GM12878 (cell line): ENCODE results near the gene CYP20A1. TPM values are rescaled to one million over a fixed set of nuclear protein-coding genes. Genes with fewer than 3 reads are reported as not detected.

Experiments
- ATAC-seq: fragments of 200-7000 bp; cut with Tn5 transposase; 3 replicates; pipeline ENCODE4 v1.9.1; 2020; ENCODE audit warnings: mild to moderate bottlenecking, moderate library complexity
- Bru-seq: library from RNA; stranded (reverse); fragments of 400-500 nt; gene quantifications from one replicate; lab custom pipeline; 2021; lab: Mats Ljungman, UMichigan
- BruChase-seq, 2 experiments: library from RNA; stranded (reverse); fragments of 400-500 nt; gene quantifications; one replicate each; lab custom pipeline; 2021; lab: Mats Ljungman, UMichigan
- BruUV-seq: library from RNA; stranded (reverse); fragments of 400-500 nt; replicated peaks from 2 replicates; lab custom pipeline; 2021; lab: Mats Ljungman, UMichigan
- CTCF ChIA-PET: fragments of 300-600 bp; sonication (Branson Sonifier 250); formaldehyde crosslinking; extraction: SDS; loops from one replicate; lab custom pipeline; 2021; ENCODE audit warnings: inconsistent platforms; lab: Yijun Ruan, JAX
- POLR2A ChIA-PET: fragments of 350-600 bp; formaldehyde crosslinking; extraction: SDS; loops from one replicate; lab custom pipeline; 2021; ENCODE audit warnings: inconsistent platforms; lab: Charles Lee
- RAD21 ChIA-PET: fragments of 300-600 bp; sonication (Branson Sonifier 250); formaldehyde crosslinking; loops from one replicate; lab custom pipeline; 2023; ENCODE audit warnings: antibody characterized with exemption; ENCODE audit not compliant: unreplicated experiment; lab: Charles Lee
- SMC1A ChIA-PET: fragments of 300-600 bp; sonication (Branson Sonifier 250); formaldehyde crosslinking; loops from one replicate; lab custom pipeline; 2023; ENCODE audit not compliant: unreplicated experiment, uncharacterized antibody; lab: Charles Lee
- DNase-seq: peaks from one replicate; pipeline ENCODE4 v3.0.0-alpha.2; 2011; ENCODE audit warnings: low read depth, low spot score
- FAIRE-seq: peaks from 3 replicates; lab custom pipeline; 2011; peaks lifted over from hg19 to GRCh38; lab: Jason Lieb, UNC
- H2AFZ ChIP-seq: 2 replicates; pipeline ENCODE4 v1.6.0; 2011; ENCODE audit warnings: low read depth, low read length, control low read depth; ENCODE audit not compliant: control insufficient read depth
- H3K27ac ChIP-seq: 2 replicates; pipeline ENCODE4 v1.5.1; 2011; ENCODE audit warnings: control low read depth; ENCODE audit not compliant: control insufficient read depth, insufficient read depth
- H3K27me3 ChIP-seq, 2 experiments: replicated peaks in 1 of 2; 2 replicates each; pipeline versions ENCODE4 v1.6.0 to v1.6.1; 2011; ENCODE audit warnings: low read length in 1 of 2; ENCODE audit not compliant: control insufficient read depth in 2 of 2, insufficient read depth in 2 of 2
- H3K36me3 ChIP-seq, 2 experiments: 2 replicates each; pipeline ENCODE4 v1.5.1; 2011; ENCODE audit warnings: low read length in 1 of 2; ENCODE audit not compliant: control insufficient read depth in 2 of 2, insufficient read depth in 2 of 2
- H3K4me1 ChIP-seq: 2 replicates; pipeline ENCODE4 v1.6.1; 2011; ENCODE audit warnings: mild to moderate bottlenecking, low read length, moderate library complexity, mixed read lengths; ENCODE audit not compliant: control insufficient read depth, insufficient read depth
- H3K4me2 ChIP-seq: 2 replicates; pipeline ENCODE4 v1.6.0; 2011; ENCODE audit warnings: control low read depth; ENCODE audit not compliant: control insufficient read depth, insufficient read depth
- H3K4me3 ChIP-seq: fragments of 200-600 bp; sonication (generic); 2 replicates; pipeline ENCODE4 v1.5.1; 2016
- H3K79me2 ChIP-seq: 2 replicates; pipeline ENCODE4 v1.6.0; 2011; ENCODE audit warnings: low read length; ENCODE audit not compliant: control insufficient read depth, insufficient read depth
- H3K9ac ChIP-seq: 2 replicates; pipeline ENCODE4 v1.8.0; 2011; ENCODE audit warnings: low read length, control low read depth, mixed read lengths; ENCODE audit not compliant: control insufficient read depth, insufficient read depth
- H3K9me3 ChIP-seq: replicated peaks from 3 replicates; pipeline ENCODE4 v1.5.1; 2011; ENCODE audit warnings: mild to moderate bottlenecking, low read length; ENCODE audit not compliant: control insufficient read depth, insufficient read depth
- H4K20me1 ChIP-seq: 2 replicates; pipeline ENCODE4 v1.6.0; 2011; ENCODE audit not compliant: control insufficient read depth, insufficient read depth
- BRCA1 ChIP-seq: IDR thresholded peaks from 2 replicates; pipeline ENCODE4 v1.6.1; 2011; ENCODE audit warnings: low read depth, low read length, improper control_type of control experiment
- E2F8 ChIP-seq: fragments of 450-650 bp; IDR thresholded peaks from 2 replicates; pipeline ENCODE4 v1.6.1; 2018; ENCODE audit warnings: mild to moderate bottlenecking, low read depth, moderate library complexity; ENCODE audit not compliant: partially characterized antibody
- NBN ChIP-seq: fragments of 450-650 bp; IDR thresholded peaks from 2 replicates; pipeline ENCODE4 v1.6.1; 2016
- NFYA ChIP-seq: IDR thresholded peaks from 2 replicates; pipeline ENCODE4 v1.6.1; 2011; ENCODE audit warnings: low read depth, mild to moderate bottlenecking, low read length, improper control_type of control experiment, borderline replicate concordance
- POLR2AphosphoS5 ChIP-seq: IDR thresholded peaks from 2 replicates; pipeline ENCODE4 v1.6.1; 2011; ENCODE audit warnings: mild to moderate bottlenecking, low read length, inconsistent platforms
- POU2F2 ChIP-seq: IDR thresholded peaks from 3 replicates; pipeline ENCODE4 v1.6.1; 2011; ENCODE audit warnings: low read depth, mild to moderate bottlenecking, low read length, borderline replicate concordance
- SMAD1 ChIP-seq: fragments of 450-650 bp; IDR thresholded peaks from 2 replicates; pipeline ENCODE4 v1.6.1; 2018; ENCODE audit warnings: mild to moderate bottlenecking, low read depth; ENCODE audit not compliant: partially characterized antibody
- SUZ12 ChIP-seq: fragments of 200-600 bp; sonication (generic); IDR thresholded peaks from one replicate; pipeline ENCODE4 v1.6.1; 2018; ENCODE audit warnings: antibody characterized with exemption, mild to moderate bottlenecking; ENCODE audit not compliant: unreplicated experiment
- TARDBP ChIP-seq: IDR thresholded peaks from 2 replicates; pipeline ENCODE4 v1.6.1; 2016; ENCODE audit warnings: borderline replicate concordance
- TBL1XR1 ChIP-seq: IDR thresholded peaks from 2 replicates; pipeline ENCODE4 v1.6.1; 2012; ENCODE audit warnings: low read depth, low read length, improper control_type of control experiment
- TCF3 ChIP-seq: IDR thresholded peaks from 2 replicates; pipeline ENCODE4 v1.6.1; 2012; ENCODE audit warnings: low read depth, mild to moderate bottlenecking, low read length, borderline replicate concordance; ENCODE audit not compliant: insufficient read depth
- ZNF274 ChIP-seq: IDR thresholded peaks from one replicate; pipeline ENCODE4 v1.8.0; 2011; ENCODE audit not compliant: insufficient read length, insufficient read depth
- ZSCAN29 ChIP-seq: fragments of 450-650 bp; IDR thresholded peaks from 2 replicates; pipeline ENCODE4 v1.6.1; 2017; ENCODE audit warnings: mild to moderate bottlenecking, moderate library complexity
- ZZZ3 ChIP-seq: IDR thresholded peaks from 2 replicates; pipeline ENCODE4 v1.6.1; 2011; ENCODE audit warnings: low read depth; ENCODE audit not compliant: control insufficient read depth, insufficient read length
- WGBS: methylation state at CpG from one replicate; pipeline ENCODE4 v1.1.6; 2016; ENCODE audit warnings: low lambda C conversion rate; ENCODE audit not compliant: insufficient replicate concordance, insufficient coverage; ENCODE audit errors: missing lambda C conversion rate; 5-methylcytosine and 5-hydroxymethylcytosine counted together
- in situ Hi-C: fragments of 300-500 bp; cut with MboI; formaldehyde crosslinking; loops from 9 replicates; pipeline ENCODE4 v1.14.3; 2018; ENCODE audit warnings: mixed read lengths
- intact Hi-C: fragments of 100-400 bp; cut with micrococcal nuclease; formaldehyde crosslinking; loops from one replicate; pipeline ENCODE4 v1.14.2; 2022; ENCODE audit not compliant: unreplicated experiment
- long read RNA-seq, 2 experiments: library from polyadenylated mRNA; unstranded; transcript quantifications; one replicate each; pipeline ENCODE4 v2.0.0, GENCODE V29; 2019 to 2020
- polyA minus RNA-seq, 3 experiments: library from RNA; depleted of rRNA, polyadenylated mRNA; stranded (reverse); fragments of >200 nt; gene quantifications; 2 replicates each; pipeline ENCODE4 v1.2.3, GENCODE V29; 2011
- polyA plus RNA-seq, 11 experiments: library from polyadenylated mRNA; depleted of rRNA in 4 of 11; unstranded in 6 of 11; stranded (reverse) in 5 of 11; fragments of >200 nt; fragmentation: Nextera tagmentation in 4 of 11; fragmentation: Illumina TruSeq in 1 of 11; extraction: Ambion mirVana in 4 of 11; extraction: Trizol in 1 of 11; gene quantifications; 1 replicate in 1 of 11; 2 replicates in 10 of 11; pipeline versions ENCODE4 v1.2.1 to v1.2.3, GENCODE V29; 2011 to 2016; ENCODE audit warnings: inconsistent platforms in 2 of 11, missing spikeins in 2 of 11, low read depth in 1 of 11
- total RNA-seq, 4 experiments: library from RNA; depleted of rRNA in 3 of 4; stranded (reverse); fragments of >200 nt in 3 of 4; fragmentation: Illumina TruSeq in 1 of 4; extraction: Trizol in 1 of 4; gene quantifications; 2 replicates each; pipeline versions ENCODE4 v1.2.1 to v1.2.3, GENCODE V29; 2013 to 2021

The CYP20A1 gene
- total RNA-seq (2013; cell fraction: nucleolus; rRNA removed): 20.7 and 23.0 TPM in 2 replicates
- total RNA-seq (2014; rRNA removed): 12.8 and 13.8 TPM in 2 replicates
- total RNA-seq (2014; rRNA removed; fragmentation: Illumina TruSeq; extraction: Trizol): 13.0 TPM in 2 replicates
- total RNA-seq (2021): 10.2 and 11.4 TPM in 2 replicates
- polyA plus RNA-seq (2011; ENCODE audit: low read depth): 3.5 TPM
- polyA plus RNA-seq (2011; rRNA removed): 8.4 and 12.2 TPM in 2 replicates
- 5.8 and 6.3 TPM in 2 replicates for polyA plus RNA-seq (2011; cell fraction: cytosol; rRNA removed)
- 4.4 and 6.3 TPM in 2 replicates for polyA plus RNA-seq (2011; cell fraction: nucleus; rRNA removed)
- 4.8 TPM in 2 replicates for polyA plus RNA-seq (2012)
- polyA plus RNA-seq (2014; fragmentation: Illumina TruSeq; extraction: Trizol): 7.8 and 8.5 TPM in 2 replicates
- 10 to 100 TPM; 15.1 to 19.1 TPM for polyA plus RNA-seq (2014; fragmentation: Nextera tagmentation; extraction: Ambion mirVana)
- 7.5 and 8.3 TPM in 2 replicates for polyA plus RNA-seq (2014; rRNA removed)
- 10 to 100 TPM; 18.9 to 19.0 TPM for polyA plus RNA-seq (2016; fragmentation: Nextera tagmentation; extraction: Ambion mirVana)
- 12.7 and 14.8 TPM in 2 replicates for polyA minus RNA-seq (2011; rRNA and poly(A)+ RNA removed)
- polyA minus RNA-seq (2011; cell fraction: cytosol; rRNA and poly(A)+ RNA removed): 5.4 and 7.4 TPM in 2 replicates
- 4.6 and 8.0 TPM in 2 replicates for polyA minus RNA-seq (2011; cell fraction: nucleus; rRNA and poly(A)+ RNA removed)
- Bru-seq, nascent RNA: percentile 70 among the genes with signal in this experiment
- percentile 70 among the genes with signal in this experiment for BruChase-seq, experiment 1, labeled RNA remaining after a 6-hour chase
- BruChase-seq, experiment 2, labeled RNA remaining after a 2-hour chase: percentile 68 among the genes with signal in this experiment
- long read RNA-seq, experiment 1, transcript CYP20A1-201 (13 exons, 1,949 nt): major isoform, 10 of 16 reads
- long read RNA-seq, experiment 1, partial matches to known transcripts: 0 of 16 reads
- long read RNA-seq, experiment 1, other reads (novel, unspliced or antisense): 2 of 16 reads
- long read RNA-seq, experiment 2, transcript CYP20A1-201 (13 exons, 1,949 nt): major isoform, 81 of 129 reads
- long read RNA-seq, experiment 2, transcript CYP20A1-207 (11 exons, 1,359 nt): minor isoform, 11 of 129 reads
- long read RNA-seq, experiment 2, partial matches to known transcripts: 14 of 129 reads
- long read RNA-seq, experiment 2, other reads (novel, unspliced or antisense): 17 of 129 reads

GRCh38 chr2:203238704-203239526 is at the start of gene CYP20A1:
Gene CYP20A1 (plus strand): TSS chr2:203239018. CDS start chr2:203239063, 45 bp downstream.
- FAIRE-seq (peak; percentile 73), ATAC-seq (peak; percentile 93), DNase-seq (peak; percentile 79)
- Histone ChIP-seq H3K27ac (peak within 1 kb of the TSS; percentile 96), H3K36me3 (no peaks in the 10 kb centered on the region), H2AFZ (peak within 1 kb of the TSS; percentile 94), H3K79me2 (peaks cover 18% of the 10 kb centered on the region), H4K20me1 (no peaks in the 10 kb centered on the region), H3K4me3 (peak within 1 kb of the TSS; percentile 95), H3K27me3 (no peaks in the 10 kb centered on the region), H3K4me2 (peak within 1 kb of the TSS; percentile 85), H3K9ac (peak within 1 kb of the TSS; percentile 97), H3K4me1 (peaks cover 3% of the 10 kb centered on the region; the same call in 1 of the 2 replicates), H3K9me3 (no peaks in the 10 kb centered on the region)
- WGBS: under 1% methylated on average over 80 of the region's 80 CpGs
- in situ Hi-C loops (loop anchor here (25.0 kb wide), 1 partner anchor 573 kb away; no protein-coding TSS in a partner anchor), intact Hi-C loops (loop anchor here (2.0 kb wide), 3 partner anchors 90 to 328 kb away; partner anchors contain the start of genes ABI2, NBEAL1 and WDR12)
- RAD21 ChIA-PET: interaction anchor here (0.6 to 1.9 kb wide), 8 partner anchors 14 to 967 kb away, joined by 3 to 8 read pairs (median 3); partner anchors contain the start of genes CARF and WDR12
- CTCF ChIA-PET: interaction anchor here (1.2 to 5.7 kb wide), 6 partner anchors 14 to 238 kb away, joined by 3 to 31 read pairs (median 6); no protein-coding TSS in a partner anchor
- POLR2A ChIA-PET: interaction anchor here (0.5 to 3.0 kb wide), 10 partner anchors 24 to 573 kb away, joined by 3 to 11 read pairs (median 4); partner anchors contain the start of genes ABI2, CARF, NBEAL1 and WDR12
- SMC1A ChIA-PET: interaction anchor here (0.6 to 3.7 kb wide), 10 partner anchors 10 to 368 kb away, joined by 3 to 16 read pairs (median 4); partner anchors contain the start of gene ICA1L
- no TSS peak for BruUV-seq
- TF ChIP-seq E2F8 (no peak), ZZZ3 (no peak), ZNF274 (no peak), BRCA1 (no peak), SMAD1 (peak; percentile 30), ZSCAN29 (no peak), POU2F2 (peak; percentile 59; the same call in 2 of the 3 replicates), SUZ12 (no peak), TARDBP (no peak), NBN (peak; percentile 95), TCF3 (peak; percentile 28; the same call in 1 of the 2 replicates), NFYA (no peak), TBL1XR1 (no peak; the same call in 1 of the 2 replicates), POLR2AphosphoS5 (peak; percentile 98)
